Glutamatergic neuron (in vitro differentiated cells): Measurements from ENCODE around the gene SLC25A43. TPM values are rescaled to one million over a fixed set of nuclear protein-coding genes. Genes with fewer than 3 reads are reported as not detected.

ENCODE experiments used
- DNase-seq: peaks from one replicate; pipeline ENCODE4 v3.0.0; 2022
- H3K27ac Mint-ChIP-seq: one replicate; pipeline ENCODE4 v1.8.0; 2020; ENCODE audit warnings: mild to moderate bottlenecking, mixed read lengths, inconsistent platforms; ENCODE audit not compliant: unreplicated experiment
- H3K27me3 Mint-ChIP-seq: one replicate; pipeline ENCODE4 v1.8.0; 2020; ENCODE audit warnings: mild to moderate bottlenecking, moderate library complexity, mixed read lengths, inconsistent platforms; ENCODE audit not compliant: unreplicated experiment
- H3K36me3 Mint-ChIP-seq: one replicate; pipeline ENCODE4 v1.8.0; 2020; ENCODE audit warnings: mild to moderate bottlenecking, mixed read lengths, inconsistent platforms; ENCODE audit not compliant: unreplicated experiment
- H3K4me1 Mint-ChIP-seq: one replicate; pipeline ENCODE4 v1.8.0; 2020; ENCODE audit warnings: mild to moderate bottlenecking, low read depth, mixed read lengths, inconsistent platforms; ENCODE audit not compliant: unreplicated experiment
- H3K4me3 Mint-ChIP-seq: one replicate; pipeline ENCODE4 v1.8.0; 2020; ENCODE audit warnings: mild to moderate bottlenecking, mixed read lengths, inconsistent platforms; ENCODE audit not compliant: unreplicated experiment
- H3K9me3 Mint-ChIP-seq: one replicate; pipeline ENCODE4 v1.8.0; 2020; ENCODE audit warnings: mild to moderate bottlenecking, moderate library complexity, mixed read lengths, inconsistent platforms; ENCODE audit not compliant: unreplicated experiment
- CTCF ChIP-seq: fragments of 200-600 bp; sonication (generic); IDR thresholded peaks from one replicate; pipeline ENCODE4 v1.5.0; 2021; ENCODE audit not compliant: partially characterized antibody, unreplicated experiment
- total RNA-seq: library from RNA; stranded (reverse); fragmentation: NEBNext Ultra II Directional; extraction: Animal tissue kit (Norgen Biotek cat#: 25700); gene quantifications from one replicate; pipeline ENCODE4 v1.2.1, GENCODE V29; 2021; ENCODE audit not compliant: unreplicated experiment

Gene SLC25A43
- total RNA-seq, 1 donor from 2014 or later = 1.0 TPM

GRCh38 chrX:119419146-119419545 lies 20.0 kb downstream of the SLC25A43 start:
- Mint-ChIP-seq H3K36me3 (no peaks in the 10 kb centered on the region), H3K27me3 (no peaks in the 10 kb centered on the region), H3K27ac (no peak overlapping the region), H3K4me1 (no peaks in the 10 kb centered on the region), H3K9me3 (peaks cover 3% of the 10 kb centered on the region), H3K4me3 (no peak overlapping the region)
- no peak for DNase-seq
- TF ChIP-seq CTCF = no peak

DNA sequence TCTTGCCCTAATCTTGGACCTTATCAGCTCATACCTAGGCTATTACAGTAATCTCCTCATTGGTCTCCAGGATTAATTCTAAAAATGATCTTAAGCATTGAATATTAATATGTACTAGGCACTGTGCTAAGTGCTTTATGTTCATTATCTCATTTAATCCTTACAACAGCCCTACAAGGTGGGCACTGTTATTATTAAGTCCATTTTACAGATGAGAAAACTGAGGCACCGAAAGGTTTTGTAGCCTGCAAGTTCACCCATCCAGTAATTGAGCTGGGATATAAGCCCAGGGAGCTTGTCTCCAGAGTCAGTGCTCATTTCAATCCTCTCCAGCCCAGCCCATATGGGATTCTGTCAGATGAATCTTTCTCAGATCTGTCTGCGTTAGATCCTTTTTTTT lies 20.8 kb downstream of the SLC25A43 start:
- DNase-seq = no peak
- Mint-ChIP-seq H3K9me3 (peaks cover 3% of the 10 kb centered on the region), H3K4me1 (no peaks in the 10 kb centered on the region), H3K36me3 (no peaks in the 10 kb centered on the region), H3K27me3 (no peaks in the 10 kb centered on the region), H3K4me3 (no peak overlapping the region), H3K27ac (no peak overlapping the region)
- TF ChIP-seq CTCF = no peak

DNA sequence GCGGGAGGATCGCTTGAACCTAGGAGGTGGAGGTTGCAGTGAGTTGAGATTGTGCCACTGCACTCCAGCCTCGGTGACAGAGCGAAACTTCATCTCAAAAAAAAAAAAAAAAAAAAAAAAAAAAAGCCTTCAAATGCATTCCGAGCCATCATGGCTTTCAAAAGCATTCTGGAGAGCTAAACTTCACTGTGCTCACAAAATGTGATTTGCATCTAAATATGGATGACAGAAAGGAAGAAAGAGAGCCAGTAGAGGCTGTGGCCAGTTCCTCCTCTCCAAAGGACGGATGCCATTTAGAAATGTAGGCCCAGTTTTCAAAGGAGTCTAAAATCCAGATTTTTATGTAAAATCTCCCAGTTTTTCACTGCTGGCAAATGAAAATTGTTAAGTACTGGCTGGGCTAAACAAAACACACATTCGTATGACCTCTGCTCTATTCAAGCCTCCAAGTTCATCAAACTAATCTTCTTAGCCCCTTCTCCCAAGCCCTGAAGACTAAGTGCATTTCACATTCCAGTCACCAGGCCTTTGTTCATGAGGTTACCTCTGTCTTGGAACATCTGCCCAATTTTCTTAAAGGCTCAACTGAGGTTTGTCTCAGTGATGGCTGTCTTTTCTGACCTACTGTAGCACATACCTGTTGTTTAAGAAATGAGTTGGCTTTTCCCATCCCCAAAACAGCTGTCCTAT lies 22.0 kb downstream of the SLC25A43 start:
- Mint-ChIP-seq H3K4me3 (no peak overlapping the region), H3K4me1 (no peaks in the 10 kb centered on the region), H3K27ac (no peak overlapping the region), H3K9me3 (peaks cover 3% of the 10 kb centered on the region), H3K36me3 (no peaks in the 10 kb centered on the region), H3K27me3 (no peaks in the 10 kb centered on the region)
- no peak for DNase-seq
- no peak for TF ChIP-seq CTCF

- H3K4me1 Mint-ChIP-seq = no peaks in the 10 kb centered on the region
- no peak for DNase-seq
- TF ChIP-seq CTCF = no peak
- H3K36me3 Mint-ChIP-seq = no peaks in the 10 kb centered on the region
- peaks cover 3% of the 10 kb centered on the region for H3K9me3 Mint-ChIP-seq
- H3K27me3 Mint-ChIP-seq = no peaks in the 10 kb centered on the region
- no peak overlapping the region for H3K4me3 Mint-ChIP-seq
- H3K27ac Mint-ChIP-seq = no peak overlapping the region
Measured at GRCh38 chrX:119423631-119424030, 24.5 kb downstream of the SLC25A43 start.

DNA sequence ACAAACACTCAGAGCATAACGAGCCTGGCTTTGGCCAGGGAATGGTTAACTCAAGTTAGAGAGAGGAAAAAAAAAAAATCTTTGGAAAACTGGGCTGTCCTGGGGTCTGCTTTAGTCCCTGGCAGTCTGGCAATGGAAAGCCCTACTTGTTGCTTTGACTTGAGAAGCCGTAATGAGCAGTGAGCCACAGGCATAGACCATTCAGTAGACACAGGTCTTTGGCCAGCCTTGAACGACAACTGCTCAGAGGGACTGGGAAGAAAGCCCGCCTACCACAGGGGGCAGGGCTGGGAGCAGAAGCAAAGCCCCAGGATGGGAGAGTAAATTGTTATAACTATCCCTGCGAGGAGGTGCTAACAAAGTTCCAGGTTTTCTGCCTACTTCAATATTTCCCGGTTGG lies 25.9 kb downstream of the SLC25A43 start:
- Mint-ChIP-seq H3K4me1 (no peaks in the 10 kb centered on the region), H3K4me3 (no peak overlapping the region), H3K9me3 (peaks cover 3% of the 10 kb centered on the region), H3K36me3 (no peaks in the 10 kb centered on the region), H3K27ac (no peak overlapping the region), H3K27me3 (no peaks in the 10 kb centered on the region)
- TF ChIP-seq CTCF = no peak
- no peak for DNase-seq
